HG03442 (cell line): ENCODE results near the gene RPL11.
"Not testable (repeated sequence)": the region's sequence is repeated elsewhere in the genome, so short reads cannot be mapped to it uniquely, and the experiment has no call there.

Source experiments
- ATAC-seq: cut with Tn5 transposase; IDR thresholded peaks from one replicate; pipeline ENCODE4 v1.9.1; 2021; ENCODE audit warnings: mild to moderate bottlenecking, moderate library complexity; ENCODE audit not compliant: unreplicated experiment

The RPL11 gene

GRCh38 chr1:23727362-23727811 is 35.8 kb downstream of the RPL11 start:
- ATAC-seq = peak; percentile 48

GRCh38 chr1:23732363-23733224 is 41.0 kb downstream of the RPL11 start:
- ATAC-seq = no peak

GRCh38 chr1:23733281-23733680 is 41.7 kb downstream of the RPL11 start:
- ATAC-seq = not testable (repeated sequence)

- ATAC-seq = no peak
Observed at GRCh38 chr1:23736437-23737134, 45.0 kb downstream of the RPL11 start.

- ATAC-seq = no peak
Observed at GRCh38 chr1:23741609-23742008, 50.0 kb downstream of the RPL11 start.

GRCh38 chr1:23742670-23743286 is 51.2 kb downstream of the RPL11 start:
- peak; percentile 4 for ATAC-seq

- peak; percentile 72 for ATAC-seq
Observed at GRCh38 chr1:23743287-23744152, 51.9 kb downstream of the RPL11 start, which contains the start of gene ELOA. ELOA (plus strand) TSS chr1:23743471; CDS start chr1:23743504, 33 bp downstream.

- no peak for ATAC-seq
Observed at GRCh38 chr1:23745515-23745914, 53.9 kb downstream of the RPL11 start.
